Measurements from ENCODE around the gene STAT5B.

- TF ChIP-seq POLR2A (IDR thresholded peaks at IDR 0.05) (no peak), CTCF (IDR thresholded peaks at IDR 0.05) (no peak)
Observed at GRCh38 chr17:42313389-42313772, 37.2 kb upstream of the STAT5B start.
